ENCODE results near the gene KRT1.
"Not testable (repeated sequence)": the region's sequence is repeated elsewhere in the genome, so short reads cannot be mapped to it uniquely, and the experiment has no call there.

The KRT1 gene

DNA sequence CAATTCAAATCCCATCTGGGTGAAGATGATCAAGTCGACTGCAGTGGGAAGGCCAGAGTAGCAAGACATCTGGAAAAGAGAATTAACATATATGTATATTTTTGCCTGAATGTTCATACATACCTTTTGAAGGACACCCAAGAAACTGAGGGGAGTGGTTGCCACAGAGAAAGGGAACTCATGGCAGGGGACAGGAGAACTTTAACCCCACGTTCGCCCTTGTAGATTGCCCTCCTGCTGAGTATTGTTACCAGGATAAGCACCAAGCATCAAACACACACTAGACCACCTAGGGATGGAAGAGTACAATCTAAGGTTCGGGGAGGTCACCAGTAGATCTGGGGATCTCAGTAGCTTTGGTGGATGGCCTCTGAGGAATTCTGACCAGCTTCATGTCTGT, 9.7 kb downstream of the KRT1 start:
- no peak for DNase-seq (ENCODE audit: low read depth in 1 of 2, low spot score in 1 of 2)
- TF ChIP-seq GABPA (IDR thresholded peaks at IDR 0.05; ENCODE audit: low read depth) = no peak
- TF ChIP-seq, protein P1, sequence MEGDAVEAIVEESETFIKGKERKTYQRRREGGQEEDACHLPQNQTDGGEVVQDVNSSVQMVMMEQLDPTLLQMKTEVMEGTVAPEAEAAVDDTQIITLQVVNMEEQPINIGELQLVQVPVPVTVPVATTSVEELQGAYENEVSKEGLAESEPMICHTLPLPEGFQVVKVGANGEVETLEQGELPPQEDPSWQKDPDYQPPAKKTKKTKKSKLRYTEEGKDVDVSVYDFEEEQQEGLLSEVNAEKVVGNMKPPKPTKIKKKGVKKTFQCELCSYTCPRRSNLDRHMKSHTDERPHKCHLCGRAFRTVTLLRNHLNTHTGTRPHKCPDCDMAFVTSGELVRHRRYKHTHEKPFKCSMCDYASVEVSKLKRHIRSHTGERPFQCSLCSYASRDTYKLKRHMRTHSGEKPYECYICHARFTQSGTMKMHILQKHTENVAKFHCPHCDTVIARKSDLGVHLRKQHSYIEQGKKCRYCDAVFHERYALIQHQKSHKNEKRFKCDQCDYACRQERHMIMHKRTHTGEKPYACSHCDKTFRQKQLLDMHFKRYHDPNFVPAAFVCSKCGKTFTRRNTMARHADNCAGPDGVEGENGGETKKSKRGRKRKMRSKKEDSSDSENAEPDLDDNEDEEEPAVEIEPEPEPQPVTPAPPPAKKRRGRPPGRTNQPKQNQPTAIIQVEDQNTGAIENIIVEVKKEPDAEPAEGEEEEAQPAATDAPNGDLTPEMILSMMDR (IDR thresholded peaks at IDR 0.05; ENCODE audit: insufficient read depth, low read length) = no peak
- TF ChIP-seq, protein P2, sequence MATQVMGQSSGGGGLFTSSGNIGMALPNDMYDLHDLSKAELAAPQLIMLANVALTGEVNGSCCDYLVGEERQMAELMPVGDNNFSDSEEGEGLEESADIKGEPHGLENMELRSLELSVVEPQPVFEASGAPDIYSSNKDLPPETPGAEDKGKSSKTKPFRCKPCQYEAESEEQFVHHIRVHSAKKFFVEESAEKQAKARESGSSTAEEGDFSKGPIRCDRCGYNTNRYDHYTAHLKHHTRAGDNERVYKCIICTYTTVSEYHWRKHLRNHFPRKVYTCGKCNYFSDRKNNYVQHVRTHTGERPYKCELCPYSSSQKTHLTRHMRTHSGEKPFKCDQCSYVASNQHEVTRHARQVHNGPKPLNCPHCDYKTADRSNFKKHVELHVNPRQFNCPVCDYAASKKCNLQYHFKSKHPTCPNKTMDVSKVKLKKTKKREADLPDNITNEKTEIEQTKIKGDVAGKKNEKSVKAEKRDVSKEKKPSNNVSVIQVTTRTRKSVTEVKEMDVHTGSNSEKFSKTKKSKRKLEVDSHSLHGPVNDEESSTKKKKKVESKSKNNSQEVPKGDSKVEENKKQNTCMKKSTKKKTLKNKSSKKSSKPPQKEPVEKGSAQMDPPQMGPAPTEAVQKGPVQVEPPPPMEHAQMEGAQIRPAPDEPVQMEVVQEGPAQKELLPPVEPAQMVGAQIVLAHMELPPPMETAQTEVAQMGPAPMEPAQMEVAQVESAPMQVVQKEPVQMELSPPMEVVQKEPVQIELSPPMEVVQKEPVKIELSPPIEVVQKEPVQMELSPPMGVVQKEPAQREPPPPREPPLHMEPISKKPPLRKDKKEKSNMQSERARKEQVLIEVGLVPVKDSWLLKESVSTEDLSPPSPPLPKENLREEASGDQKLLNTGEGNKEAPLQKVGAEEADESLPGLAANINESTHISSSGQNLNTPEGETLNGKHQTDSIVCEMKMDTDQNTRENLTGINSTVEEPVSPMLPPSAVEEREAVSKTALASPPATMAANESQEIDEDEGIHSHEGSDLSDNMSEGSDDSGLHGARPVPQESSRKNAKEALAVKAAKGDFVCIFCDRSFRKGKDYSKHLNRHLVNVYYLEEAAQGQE (IDR thresholded peaks at IDR 0.05; ENCODE audit: insufficient replicate concordance, low read depth) = no peak
- H3K27ac ChIP-seq (replicated peaks) = no peak overlapping the region
- no peaks in the 10 kb centered on the region for H3K27me3 ChIP-seq (ENCODE audit: insufficient read depth, poor library complexity, severe bottlenecking)
- H3K4me3 ChIP-seq (replicated peaks; ENCODE audit: insufficient read depth, low read length) = no peak overlapping the region

DNA sequence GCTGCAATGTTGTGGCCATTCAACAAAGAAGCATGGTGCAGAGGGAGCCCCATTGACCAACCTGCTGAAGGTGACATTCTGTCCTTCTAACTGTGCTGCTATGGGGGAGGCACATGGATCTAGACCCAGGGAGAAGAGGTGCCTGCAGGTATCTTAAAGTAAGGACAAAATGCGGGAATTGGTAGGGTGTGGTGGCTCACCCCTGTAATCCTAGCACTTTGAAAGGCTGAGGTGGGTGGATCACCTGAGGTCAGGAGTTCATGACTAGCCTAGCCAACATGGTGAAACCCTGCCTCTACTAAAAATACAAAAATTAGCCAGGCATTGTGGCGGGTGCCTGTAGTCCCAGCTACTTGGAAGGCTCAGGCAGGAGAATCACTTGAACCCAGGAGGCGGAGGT, 10.3 kb downstream of the KRT1 start:
- not testable (repeated sequence) for H3K27ac ChIP-seq (replicated peaks); H3K27me3 ChIP-seq (ENCODE audit: insufficient read depth, poor library complexity, severe bottlenecking); H3K4me3 ChIP-seq (replicated peaks; ENCODE audit: insufficient read depth, low read length); DNase-seq (ENCODE audit: low read depth in 1 of 2, low spot score in 1 of 2)

DNA sequence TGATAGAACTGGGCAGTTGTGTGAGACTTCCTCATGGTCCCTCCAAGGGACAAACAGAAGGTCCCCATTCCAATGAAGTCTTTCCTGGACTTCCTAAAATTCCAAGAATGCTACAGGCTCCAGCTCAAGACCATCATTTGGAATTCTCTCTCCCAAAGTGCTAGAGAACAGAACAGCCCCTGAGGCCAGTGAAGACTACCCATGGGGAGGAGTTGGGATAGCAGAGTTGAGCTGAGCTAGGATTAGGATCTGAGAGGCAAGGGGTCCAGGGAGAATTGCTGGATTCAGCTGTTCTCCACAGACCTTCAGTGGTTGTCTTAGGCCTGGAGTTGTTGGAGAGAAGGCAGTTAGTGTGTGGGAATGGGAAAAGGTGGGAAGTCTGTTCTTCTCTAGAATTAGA, 10.8 kb downstream of the KRT1 start:
- Histone ChIP-seq H3K27ac (replicated peaks) (no peak overlapping the region), H3K4me3 (replicated peaks; ENCODE audit: insufficient read depth, low read length) (no peak overlapping the region), H3K27me3 (ENCODE audit: insufficient read depth, poor library complexity, severe bottlenecking) (no peaks in the 10 kb centered on the region)
- TF ChIP-seq POLR2AphosphoS5 (IDR thresholded peaks at IDR 0.05; ENCODE audit: low read depth) (no peak), GABPA (IDR thresholded peaks at IDR 0.05; ENCODE audit: low read depth) (no peak), SPI1 (IDR thresholded peaks at IDR 0.05; ENCODE audit: borderline replicate concordance, low read depth) (no peak)
- TF ChIP-seq, protein P1 (IDR thresholded peaks at IDR 0.05; ENCODE audit: insufficient read depth, low read length) = no peak
- TF ChIP-seq, protein P2 (IDR thresholded peaks at IDR 0.05; ENCODE audit: insufficient replicate concordance, low read depth) = no peak
- no peak for DNase-seq (ENCODE audit: low read depth in 1 of 2, low spot score in 1 of 2)

DNA sequence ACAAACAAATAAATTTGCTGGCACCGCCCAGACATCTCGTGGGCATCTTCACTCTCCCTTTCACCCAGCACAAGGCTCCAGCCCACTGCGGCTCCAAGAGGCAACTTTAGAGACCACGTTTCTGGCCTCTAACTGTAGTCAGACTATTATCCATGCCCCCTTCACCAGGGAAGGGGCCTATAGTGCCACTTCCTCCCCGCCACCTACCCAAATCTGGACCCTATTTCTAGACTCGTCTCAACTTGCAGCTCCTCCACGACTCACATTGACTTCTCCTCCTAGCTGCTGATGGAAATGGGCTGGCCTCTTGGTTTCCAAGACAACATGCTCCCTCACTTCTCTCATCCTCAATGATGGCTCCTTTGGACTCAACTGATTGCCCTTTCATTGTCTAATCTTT, 12.3 kb downstream of the KRT1 start:
- peaks cover 2% of the 10 kb centered on the region for H3K27me3 ChIP-seq (ENCODE audit: insufficient read depth, poor library complexity, severe bottlenecking)
- no peak for DNase-seq (ENCODE audit: low read depth in 1 of 2, low spot score in 1 of 2)

More for the DNA sequence above, 12.3 kb downstream of the KRT1 start:
- Histone ChIP-seq H3K27ac (replicated peaks) (no peak overlapping the region), H3K4me3 (replicated peaks; ENCODE audit: insufficient read depth, low read length) (no peak overlapping the region)
- no peak for TF ChIP-seq GABPA (IDR thresholded peaks at IDR 0.05; ENCODE audit: low read depth)
- TF ChIP-seq, protein P1 (IDR thresholded peaks at IDR 0.05; ENCODE audit: insufficient read depth, low read length) = no peak
- TF ChIP-seq POLR2AphosphoS5 (IDR thresholded peaks at IDR 0.05; ENCODE audit: low read depth) = no peak
- TF ChIP-seq, protein P2 (IDR thresholded peaks at IDR 0.05; ENCODE audit: insufficient replicate concordance, low read depth) = no peak
- TF ChIP-seq SPI1 (IDR thresholded peaks at IDR 0.05; ENCODE audit: borderline replicate concordance, low read depth) = no peak

All from HL-60 (cell line).